ENCODE data around the gene FGD3.
"Not testable (repeated sequence)": the region's sequence is repeated elsewhere in the genome, so short reads cannot be mapped to it uniquely, and the experiment has no call there.

Gene FGD3, protein sequence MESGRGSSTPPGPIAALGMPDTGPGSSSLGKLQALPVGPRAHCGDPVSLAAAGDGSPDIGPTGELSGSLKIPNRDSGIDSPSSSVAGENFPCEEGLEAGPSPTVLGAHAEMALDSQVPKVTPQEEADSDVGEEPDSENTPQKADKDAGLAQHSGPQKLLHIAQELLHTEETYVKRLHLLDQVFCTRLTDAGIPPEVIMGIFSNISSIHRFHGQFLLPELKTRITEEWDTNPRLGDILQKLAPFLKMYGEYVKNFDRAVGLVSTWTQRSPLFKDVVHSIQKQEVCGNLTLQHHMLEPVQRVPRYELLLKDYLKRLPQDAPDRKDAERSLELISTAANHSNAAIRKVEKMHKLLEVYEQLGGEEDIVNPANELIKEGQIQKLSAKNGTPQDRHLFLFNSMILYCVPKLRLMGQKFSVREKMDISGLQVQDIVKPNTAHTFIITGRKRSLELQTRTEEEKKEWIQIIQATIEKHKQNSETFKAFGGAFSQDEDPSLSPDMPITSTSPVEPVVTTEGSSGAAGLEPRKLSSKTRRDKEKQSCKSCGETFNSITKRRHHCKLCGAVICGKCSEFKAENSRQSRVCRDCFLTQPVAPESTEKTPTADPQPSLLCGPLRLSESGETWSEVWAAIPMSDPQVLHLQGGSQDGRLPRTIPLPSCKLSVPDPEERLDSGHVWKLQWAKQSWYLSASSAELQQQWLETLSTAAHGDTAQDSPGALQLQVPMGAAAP

DNA sequence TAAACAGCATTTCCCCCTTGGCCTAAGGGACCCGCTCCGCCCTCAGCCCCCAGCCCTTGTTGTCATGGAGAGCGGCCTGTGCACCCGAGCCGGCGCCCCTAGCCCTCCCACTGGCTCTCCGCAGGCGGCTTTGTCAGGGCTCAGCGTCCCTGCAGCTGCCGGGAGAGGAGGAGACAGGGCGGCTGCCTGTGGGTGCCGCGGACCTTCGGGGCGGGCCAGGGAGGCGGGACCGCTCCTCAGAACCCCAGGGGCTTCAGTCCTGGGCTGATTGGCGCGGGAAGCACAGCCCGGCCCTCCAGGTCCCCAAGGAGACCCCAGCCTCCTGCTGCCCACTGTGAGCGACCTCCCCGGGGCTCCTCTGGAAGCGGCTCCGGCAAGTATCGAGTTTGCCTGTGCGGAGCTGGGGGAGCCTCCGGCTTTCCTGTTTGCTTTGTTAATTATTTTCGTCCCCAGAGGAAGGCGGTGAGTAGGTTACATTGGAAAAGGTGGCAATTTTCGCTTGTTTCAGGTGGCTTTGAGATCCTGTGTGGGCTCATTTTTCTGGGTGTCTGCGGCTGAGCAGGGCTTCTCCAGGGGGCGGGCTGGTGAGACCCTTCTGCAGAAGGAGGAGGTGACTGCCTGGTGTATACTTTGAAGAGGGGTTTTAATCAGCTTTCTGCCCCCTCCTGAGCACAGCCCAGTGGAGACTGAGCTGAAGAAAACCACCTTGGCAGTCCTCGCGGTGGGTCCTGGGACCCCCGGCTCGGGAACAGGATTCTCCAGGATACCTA is at the start of gene FGD3:
Gene FGD3 (plus strand): TSS at position 256 of the 770 bp plus-strand sequence. CDS start 28,734 bp downstream, outside the sequence.
- in situ Hi-C loops (cut with MboI; ENCODE audit: low sequenced_read_pairs): no loop called here

DNA sequence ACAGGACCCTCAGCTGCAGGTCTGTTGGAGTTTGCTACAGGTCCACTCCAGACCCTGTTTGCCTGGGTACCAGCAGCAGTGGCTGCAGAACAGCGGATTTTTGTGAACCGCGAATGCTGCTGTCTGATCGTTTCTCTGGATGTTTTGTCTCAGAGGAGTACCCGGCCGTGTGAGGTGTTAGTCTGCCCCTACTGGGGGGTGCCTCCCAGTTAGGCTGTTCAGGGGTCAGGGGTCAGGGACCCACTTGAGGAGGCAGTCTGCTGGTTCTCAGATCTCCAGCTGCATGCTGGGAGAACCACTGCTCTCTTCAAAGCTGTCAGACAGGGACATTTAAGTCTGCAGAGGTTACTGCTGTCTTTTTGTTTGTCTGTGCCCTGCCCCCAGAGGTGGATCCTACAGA is 42.2 kb upstream of the FGD3 start:
- in situ Hi-C loops (cut with MboI; ENCODE audit: low sequenced_read_pairs): not testable (repeated sequence)

DNA sequence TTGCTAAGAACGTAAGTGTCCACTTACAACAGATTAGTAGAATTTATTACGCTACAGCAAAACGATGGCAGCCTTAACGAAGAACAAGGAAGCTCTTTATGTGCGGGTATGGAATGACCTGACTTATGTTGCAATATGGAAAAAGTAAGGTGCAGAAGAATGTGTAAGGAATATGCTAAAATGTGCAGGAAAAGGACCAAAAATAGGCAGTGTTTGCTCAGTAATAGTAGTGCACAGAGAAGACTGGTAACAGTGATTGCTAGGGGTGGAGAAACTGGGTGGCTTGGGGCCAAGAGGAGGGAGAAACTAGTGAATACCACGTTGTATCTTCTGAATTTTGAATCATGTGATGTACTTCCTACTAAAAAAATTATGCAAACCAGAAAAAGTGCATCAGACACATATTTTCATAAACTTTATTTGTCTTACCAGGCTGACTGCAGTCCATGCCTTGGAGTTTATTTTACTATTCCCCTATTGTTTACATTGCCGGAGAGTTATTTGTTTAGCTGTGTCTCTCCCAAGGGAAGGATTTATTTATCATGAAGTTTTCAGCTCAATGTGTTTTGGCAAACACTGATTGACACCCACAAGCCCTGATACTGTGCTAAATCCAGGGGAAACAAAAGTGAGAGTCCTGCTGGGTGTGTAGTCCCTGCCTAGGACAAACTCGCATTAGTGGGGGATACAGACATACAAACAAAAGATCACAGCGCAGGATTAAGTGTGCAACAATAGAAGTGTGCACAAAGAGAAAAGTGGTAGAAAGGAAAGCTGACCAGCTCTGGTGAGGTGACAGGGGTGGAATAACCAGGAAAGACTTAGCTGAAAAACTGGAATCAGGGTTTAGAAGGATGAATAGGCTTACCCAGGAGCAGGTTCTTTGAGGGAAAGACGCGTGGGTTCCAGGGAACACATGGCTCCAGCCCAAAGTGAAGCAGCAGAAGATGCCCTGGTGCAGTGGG is 35.5 kb upstream of the FGD3 start:
- in situ Hi-C loops (cut with MboI; ENCODE audit: low sequenced_read_pairs): no loop called here

DNA sequence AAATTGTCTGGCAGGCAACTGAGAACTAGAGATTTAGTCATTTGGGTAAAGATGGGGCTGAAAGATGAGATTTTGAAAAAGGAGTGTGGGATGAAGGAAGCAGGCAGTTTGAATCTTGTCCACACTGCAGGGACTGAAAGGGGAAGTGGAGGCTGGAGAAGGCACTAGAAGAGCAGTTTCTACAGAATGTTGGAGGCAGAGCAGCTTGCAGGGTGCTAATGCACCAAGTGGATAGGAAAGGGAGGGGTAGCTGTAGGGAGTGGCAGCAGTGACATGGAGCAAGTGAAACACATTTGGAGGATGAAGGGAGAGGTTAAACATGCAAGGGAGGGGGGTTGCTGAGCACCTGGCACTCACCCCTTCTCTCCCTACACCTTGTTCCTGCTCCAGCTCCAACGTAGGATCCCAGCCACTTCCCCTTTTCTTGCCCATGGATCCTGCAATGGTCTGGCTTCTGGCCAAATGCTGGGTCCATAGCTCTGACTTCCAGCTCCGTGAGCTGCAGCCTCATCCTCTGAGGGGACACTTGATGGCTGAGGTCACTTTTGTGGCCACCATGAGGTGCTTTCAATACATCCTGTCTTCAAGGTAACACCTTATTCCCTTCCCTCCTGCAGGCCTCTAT is 30.0 kb upstream of the FGD3 start:
- in situ Hi-C loops (cut with MboI; ENCODE audit: low sequenced_read_pairs): no loop called here

DNA sequence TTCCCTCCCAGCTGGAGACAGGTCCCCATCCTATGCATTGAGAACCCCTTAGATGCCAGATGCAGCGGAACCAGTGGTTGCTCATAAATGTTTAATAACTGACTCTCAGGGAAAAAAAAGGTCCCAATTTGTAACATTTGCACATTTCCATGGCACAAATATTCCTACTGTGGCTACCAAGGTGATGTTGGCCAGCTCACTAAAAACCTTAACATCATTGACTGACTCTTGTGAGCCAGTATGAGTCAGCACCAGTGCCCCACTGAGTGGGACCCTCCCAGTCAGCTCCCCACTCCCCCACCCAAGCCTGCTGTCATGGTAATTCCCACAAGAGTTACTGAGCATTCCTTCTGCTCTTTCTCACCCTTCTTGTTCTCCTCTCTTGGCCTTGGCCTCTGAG is 26.9 kb upstream of the FGD3 start:
- in situ Hi-C loops (cut with MboI; ENCODE audit: low sequenced_read_pairs): no loop called here

DNA sequence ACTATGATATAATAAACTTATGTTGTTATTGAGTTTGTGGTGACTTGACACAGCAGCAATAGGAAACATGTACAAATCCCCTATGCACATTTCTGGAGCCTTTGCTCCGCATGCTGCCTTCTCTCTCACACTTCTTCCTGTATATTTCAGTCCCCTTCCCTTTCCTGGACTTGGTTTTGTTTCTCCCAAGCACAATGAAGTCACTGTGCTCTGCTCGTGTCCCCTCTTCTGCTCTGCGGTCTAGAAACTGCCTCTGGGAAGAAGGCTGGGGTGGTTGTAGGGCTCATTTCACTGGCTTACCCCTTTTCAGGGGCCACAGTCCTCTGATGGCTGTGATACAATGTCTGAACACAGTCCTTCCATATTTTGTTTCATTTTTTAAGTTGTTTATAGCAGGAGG is 15.7 kb upstream of the FGD3 start:
- in situ Hi-C loops (cut with MboI; ENCODE audit: low sequenced_read_pairs): no loop called here

DNA sequence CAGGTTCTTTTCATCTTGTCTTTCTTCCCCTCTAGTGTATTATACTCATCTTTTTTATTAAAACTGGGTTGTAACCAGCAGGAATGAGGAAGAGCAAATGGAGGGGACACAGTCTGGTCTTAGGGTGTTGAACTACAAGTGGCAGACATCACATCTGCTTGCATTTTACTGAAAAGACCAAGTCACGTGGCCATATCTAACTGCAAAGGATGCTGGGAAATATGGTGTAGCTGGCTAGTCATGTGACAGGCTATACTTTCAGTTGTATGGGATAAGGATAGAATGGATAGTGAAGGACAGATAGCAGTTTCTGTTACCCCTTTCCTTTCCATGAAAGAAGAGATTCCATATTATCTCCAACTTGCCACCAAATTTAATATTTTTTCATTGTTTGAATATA is 13.0 kb upstream of the FGD3 start:
- in situ Hi-C loops (cut with MboI; ENCODE audit: low sequenced_read_pairs): no loop called here

DNA sequence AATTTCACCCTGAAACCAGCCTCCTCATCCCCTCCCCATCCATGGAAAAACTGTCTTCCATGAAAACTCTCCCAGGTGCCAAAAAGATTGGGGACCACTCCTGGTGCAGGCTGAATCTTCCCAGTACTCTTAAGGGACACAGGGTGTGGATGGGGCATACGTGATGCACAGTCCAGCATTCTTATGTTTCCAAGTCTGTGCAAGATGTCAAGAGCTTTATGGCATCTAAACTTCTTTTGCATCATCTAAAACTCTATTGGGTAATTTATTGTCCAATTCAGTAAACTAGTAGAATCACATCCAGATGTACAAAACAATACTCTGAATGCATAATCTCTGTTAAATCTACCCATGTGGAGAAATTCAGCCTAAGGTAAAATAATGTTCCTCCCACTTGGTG is 9.3 kb upstream of the FGD3 start:
- in situ Hi-C loops (cut with MboI; ENCODE audit: low sequenced_read_pairs): no loop called here

DNA sequence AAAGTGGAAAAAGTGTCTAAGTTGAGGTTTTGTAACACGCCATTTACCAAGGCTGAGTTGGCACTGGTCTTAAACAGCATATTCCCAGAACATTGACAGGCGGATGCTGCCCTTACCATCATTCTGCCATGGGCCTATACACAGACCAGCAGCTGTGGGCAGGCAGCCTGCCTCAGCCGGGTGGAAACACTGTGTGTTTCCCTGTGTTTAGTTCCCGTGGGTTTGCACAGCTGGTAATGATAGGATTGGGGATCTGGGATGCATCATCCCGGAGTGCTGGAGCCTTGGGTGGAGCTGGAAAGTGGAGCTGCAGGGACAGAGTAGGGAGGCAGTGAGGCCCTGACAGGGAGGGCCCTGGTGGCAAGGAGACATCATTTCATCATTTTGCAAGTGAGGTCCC is 5.5 kb upstream of the FGD3 start:
- in situ Hi-C loops (cut with MboI; ENCODE audit: low sequenced_read_pairs): no loop called here

DNA sequence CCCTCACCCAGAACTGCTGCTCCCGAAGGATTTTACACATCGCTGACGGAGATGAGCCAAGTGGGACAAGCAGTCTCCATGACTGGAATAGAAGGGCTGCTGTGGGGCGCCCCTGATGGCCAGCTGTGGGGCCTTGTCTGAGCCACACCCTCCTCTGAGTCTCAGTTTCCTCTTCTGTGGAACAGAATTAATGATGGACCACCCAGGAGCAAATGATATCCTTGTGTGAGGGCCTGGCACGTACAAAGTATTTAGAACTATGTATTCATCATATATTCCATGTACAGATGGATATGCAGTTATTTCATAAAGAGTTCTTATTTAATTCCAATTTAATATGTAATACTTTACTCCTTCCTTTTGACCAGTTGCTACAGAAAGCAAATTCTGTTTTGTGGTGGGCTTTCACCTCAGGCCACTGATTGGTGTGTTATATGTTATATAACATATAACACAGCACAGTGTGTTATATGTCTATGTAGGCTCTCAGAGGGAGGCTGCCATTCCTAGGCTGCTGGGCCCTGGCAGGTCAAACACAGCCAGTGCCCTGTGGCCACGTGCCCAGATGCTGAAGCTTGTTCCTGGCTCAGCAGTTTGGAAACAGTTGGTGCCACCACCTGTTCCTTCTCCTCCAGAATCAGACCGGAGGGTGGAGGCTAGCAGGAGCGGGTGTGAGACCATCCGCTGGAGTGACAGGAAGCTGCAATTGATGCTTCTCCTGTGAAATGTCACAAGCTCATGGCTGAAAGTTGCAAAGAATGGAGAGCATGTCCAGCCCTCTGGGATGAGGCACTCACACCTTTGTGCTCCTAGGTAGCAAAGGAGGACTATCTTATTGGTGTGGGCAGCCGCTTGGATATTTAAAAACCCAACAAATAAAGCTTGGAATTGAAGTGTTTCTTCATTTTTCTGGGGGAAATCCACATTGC is 4.4 kb upstream of the FGD3 start:
- in situ Hi-C loops (cut with MboI; ENCODE audit: low sequenced_read_pairs): no loop called here

DNA sequence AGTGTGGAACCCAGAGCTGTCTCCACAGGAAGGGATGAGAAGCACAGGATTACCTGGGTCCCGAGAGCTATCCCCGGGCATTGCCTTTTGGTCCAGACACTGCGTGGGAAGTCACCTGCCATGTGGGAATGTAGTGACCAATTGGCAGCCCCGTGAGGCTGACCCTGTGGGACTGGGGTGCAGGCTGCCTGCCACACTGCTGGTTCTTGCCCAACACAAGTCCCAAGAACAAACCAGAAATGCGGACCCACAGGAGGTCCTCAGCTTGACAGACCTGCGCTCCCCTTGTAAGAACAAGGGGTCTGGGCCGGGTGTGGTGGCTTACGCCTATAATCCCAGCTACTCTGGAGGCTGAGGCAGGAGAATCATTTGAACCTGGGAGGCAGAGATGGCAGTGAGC is 2.4 kb upstream of the FGD3 start:
- in situ Hi-C loops (cut with MboI; ENCODE audit: low sequenced_read_pairs): no loop called here

DNA sequence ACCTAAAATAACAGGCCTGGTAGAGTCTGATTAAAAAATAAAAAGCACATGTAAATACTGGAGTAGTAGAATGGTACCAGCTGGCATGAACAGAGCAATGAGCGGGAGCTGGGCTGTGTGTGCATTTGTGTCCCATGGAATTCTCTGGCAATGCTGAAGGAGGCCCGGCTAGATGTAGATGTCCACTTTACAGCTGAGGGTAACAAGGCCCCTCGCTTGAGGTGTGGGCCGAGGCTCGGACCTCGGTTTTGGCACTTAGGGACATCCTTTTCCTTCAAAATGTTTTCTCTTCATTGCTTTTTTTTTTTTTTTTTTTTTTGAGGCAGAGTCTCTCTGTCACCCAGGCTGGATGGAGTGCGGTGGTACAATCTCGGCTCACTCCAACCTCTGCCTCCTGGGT is 1.5 kb upstream of the FGD3 start:
- in situ Hi-C loops (cut with MboI; ENCODE audit: low sequenced_read_pairs): no loop called here

DNA sequence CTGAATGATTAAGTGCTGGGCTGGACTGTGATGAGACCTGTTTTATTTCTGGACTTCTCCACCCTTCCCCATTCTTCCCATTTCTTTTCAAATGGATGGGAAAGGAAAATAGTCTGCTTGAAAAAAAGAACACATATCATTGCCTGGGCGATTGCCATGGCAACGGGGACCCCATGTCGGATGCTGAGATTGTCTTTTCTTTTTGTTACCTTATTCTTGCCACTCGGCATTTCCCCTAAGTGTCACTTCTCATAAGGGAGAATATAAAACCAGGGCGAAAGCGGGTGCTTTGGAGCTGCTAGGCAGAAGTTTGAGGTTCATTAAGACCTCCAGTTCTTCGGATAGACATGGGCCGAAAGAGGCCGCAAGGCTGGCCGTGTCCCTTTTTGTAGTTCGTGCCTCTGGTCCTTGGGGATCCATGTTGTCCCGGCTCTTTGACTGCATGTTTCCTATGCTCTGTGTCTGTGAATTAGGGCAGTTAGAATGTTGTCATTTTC is 763 bp downstream of the FGD3 start:
- in situ Hi-C loops (cut with MboI; ENCODE audit: low sequenced_read_pairs): no loop called here

DNA sequence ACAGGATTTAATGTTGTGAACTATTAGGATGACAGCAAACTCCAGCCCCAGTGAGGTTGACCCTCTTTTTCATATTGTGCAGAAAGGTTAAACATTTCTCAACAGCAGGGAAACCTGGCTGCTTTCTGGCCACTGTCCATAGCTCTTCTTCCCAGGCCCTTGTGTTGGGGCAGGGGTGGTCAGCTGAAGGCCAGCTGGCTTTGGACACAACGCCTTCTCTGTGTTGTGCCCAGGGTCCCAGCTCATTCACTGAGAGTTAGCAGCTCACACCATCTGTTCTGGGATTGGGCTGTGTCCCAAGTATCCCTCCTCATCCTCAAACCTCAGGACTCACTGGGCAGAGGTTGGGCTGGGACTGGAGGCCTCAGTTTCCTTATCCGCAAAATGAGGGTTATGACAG is 1.3 kb downstream of the FGD3 start:
- in situ Hi-C loops (cut with MboI; ENCODE audit: low sequenced_read_pairs): no loop called here

DNA sequence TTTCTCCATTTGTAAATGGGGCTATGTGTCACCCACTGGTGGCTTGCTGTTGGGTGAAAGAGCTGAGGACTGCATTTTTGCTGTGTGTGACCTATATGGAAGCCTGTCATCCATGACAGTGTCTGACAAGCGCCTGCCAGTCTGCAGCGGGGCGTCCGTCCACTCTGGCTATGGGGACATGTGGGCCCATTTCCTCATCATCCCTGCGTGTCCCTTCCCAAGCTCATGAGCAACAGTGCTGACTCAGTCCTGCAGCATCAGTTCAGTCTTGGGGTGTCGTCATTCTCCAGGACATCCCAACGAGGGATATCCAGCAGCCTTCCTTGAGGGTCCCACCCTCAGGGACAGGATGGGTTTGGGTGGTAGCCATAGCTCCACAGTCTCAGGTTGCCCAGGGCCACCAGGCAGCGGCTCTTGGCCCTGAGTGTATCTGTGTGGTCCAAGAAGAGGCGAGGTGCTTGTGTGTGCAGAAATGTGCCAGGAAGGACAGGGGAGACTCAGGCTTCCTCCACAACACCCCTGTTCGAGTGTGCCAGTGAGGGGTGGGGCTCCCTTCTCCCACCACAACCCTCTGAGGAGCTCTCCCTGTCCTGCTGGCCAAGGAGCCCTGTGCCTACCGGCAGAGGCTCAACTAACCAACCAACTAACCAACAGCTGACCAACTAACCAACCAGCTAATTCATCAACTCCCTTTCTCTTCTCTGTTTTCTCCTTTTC is 2.1 kb downstream of the FGD3 start:
- in situ Hi-C loops (cut with MboI; ENCODE audit: low sequenced_read_pairs): no loop called here

DNA sequence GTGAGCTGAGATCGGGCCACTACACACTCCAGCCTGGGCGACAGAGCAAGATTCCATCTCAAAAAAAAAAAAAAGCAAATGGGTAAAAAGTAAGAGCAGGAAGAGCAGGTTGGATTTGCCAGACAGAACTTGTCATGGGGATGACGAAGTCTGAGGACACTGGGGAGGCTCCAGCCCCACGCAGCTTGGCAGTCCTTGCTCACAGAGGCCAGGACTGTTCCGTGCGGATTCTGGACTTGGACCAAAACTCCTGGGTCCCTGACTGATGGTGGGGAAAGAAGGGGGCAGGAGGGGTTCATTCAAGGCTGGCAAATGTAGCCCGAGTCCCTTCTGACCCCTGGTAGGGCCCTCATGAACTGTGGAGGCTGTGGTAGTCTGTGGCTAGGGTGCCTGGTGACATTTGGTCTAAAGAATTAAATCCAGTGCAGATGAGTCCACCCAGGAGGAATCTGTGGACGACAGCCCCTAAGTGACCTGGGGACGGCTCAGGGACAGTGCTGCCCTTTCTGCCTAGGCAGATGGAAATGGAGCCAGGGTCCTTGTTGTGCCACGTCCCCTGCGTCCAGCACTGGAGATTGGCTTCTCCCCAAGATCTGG is 3.1 kb downstream of the FGD3 start:
- in situ Hi-C loops (cut with MboI; ENCODE audit: low sequenced_read_pairs): loop anchor here (25.0 kb wide), 1 partner anchor 362 kb away; no protein-coding TSS in a partner anchor

DNA sequence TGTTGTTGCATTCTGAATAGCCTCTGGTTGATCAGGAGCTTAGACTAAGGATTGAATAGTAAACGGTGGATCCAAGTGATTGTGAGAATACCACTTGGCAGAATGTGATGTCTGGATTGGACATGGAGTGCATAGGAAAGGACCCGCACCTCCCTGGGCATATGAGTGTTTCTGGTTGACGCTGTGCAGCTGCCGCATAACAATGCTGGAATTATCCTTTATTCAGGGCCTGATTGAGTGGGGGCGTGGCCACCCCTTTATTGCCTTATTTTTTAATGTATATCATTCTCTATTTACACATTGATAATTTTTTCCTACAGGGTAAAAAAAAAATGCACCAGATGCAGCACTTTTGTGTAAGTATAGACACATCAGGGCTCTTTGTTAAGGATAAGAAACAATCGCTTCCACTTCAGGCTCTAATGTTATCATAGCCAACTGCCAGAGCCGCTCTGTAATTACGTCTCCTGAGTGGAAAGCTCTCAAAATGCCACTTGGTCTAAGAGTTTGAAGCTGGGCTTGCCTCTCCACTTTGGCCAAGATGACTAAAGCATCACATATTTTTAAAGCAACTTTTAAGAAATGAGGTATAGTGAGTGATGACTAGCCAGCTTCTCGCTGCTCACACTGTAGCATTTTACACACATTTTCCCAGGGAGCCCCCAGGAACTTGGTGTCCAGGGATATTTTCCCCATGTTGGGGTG is 5.7 kb downstream of the FGD3 start:
- in situ Hi-C loops (cut with MboI; ENCODE audit: low sequenced_read_pairs): loop anchor here (25.0 kb wide), 1 partner anchor 359 kb away; no protein-coding TSS in a partner anchor

Data from HL-60/S4 (cell line).